A549 (cell line): ENCODE measurements around the gene SART3. TPM values are rescaled to one million over a fixed set of nuclear protein-coding genes. Genes with fewer than 3 reads are reported as not detected.

Experiments
- ATAC-seq, 2 experiments: fragments of 200-7000 bp in 1 of 2; fragments of >200 bp in 1 of 2; cut with Nextera tagmentation in 1 of 2; cut with Tn5 transposase in 1 of 2; 3 replicates each; pipeline versions ENCODE4 v1.8.0 to v1.9.1; 2018 to 2020; ENCODE audit warnings: mild to moderate bottlenecking in 1 of 2, moderate library complexity in 1 of 2
- CTCF ChIA-PET: fragments of 300-600 bp; sonication (Branson Sonifier 250); formaldehyde crosslinking; extraction: SDS; loops from one replicate; lab custom pipeline; 2021; ENCODE audit warnings: antibody characterized with exemption, inconsistent platforms; lab: Yijun Ruan, JAX
- POLR2A ChIA-PET: fragments of 350-600 bp; formaldehyde crosslinking; extraction: SDS; loops from one replicate; lab custom pipeline; 2021; ENCODE audit warnings: antibody characterized with exemption, inconsistent platforms; lab: Yijun Ruan, JAX
- DNase-seq, 2 experiments: peaks; one replicate each; pipeline versions ENCODE4 v3.0.0 to v3.0.0-alpha.2; 2011 to 2016; ENCODE audit warnings: low read depth in 1 of 2, low spot score in 1 of 2
- FAIRE-seq: peaks from 2 replicates; lab custom pipeline; 2011; peaks lifted over from hg19 to GRCh38; lab: Jason Lieb, UNC
- H3K27ac ChIP-seq, 2 experiments: fragments of >200 bp; sonication (Bioruptor Twin); formaldehyde crosslinking; 3 replicates each; pipeline ENCODE4 v1.5.1; 2016 to 2017
- H3K4me1 ChIP-seq: fragments of >200 bp; sonication (Bioruptor Twin); formaldehyde crosslinking; 3 replicates; pipeline ENCODE4 v1.6.1; 2016
- H3K4me2 ChIP-seq: fragments of >200 bp; sonication (Bioruptor Twin); formaldehyde crosslinking; 3 replicates; pipeline ENCODE4 v1.6.1; 2016
- H3K4me3 ChIP-seq: fragments of >200 bp; sonication (Bioruptor Twin); formaldehyde crosslinking; 3 replicates; pipeline ENCODE4 v1.5.1; 2016
- H3K9me3 ChIP-seq: fragments of >200 bp; sonication (Bioruptor Twin); formaldehyde crosslinking; 3 replicates; pipeline ENCODE4 v1.6.1; 2016
- BHLHE40 ChIP-seq: IDR thresholded peaks from 2 replicates; pipeline ENCODE4 v1.6.1; 2012; ENCODE audit warnings: low read depth, low read length, inconsistent platforms
- CBX2 ChIP-seq: fragments of 200-600 bp; sonication (generic); IDR thresholded peaks from 2 replicates; pipeline ENCODE4 v1.6.1; 2016; ENCODE audit warnings: low read depth, mild to moderate bottlenecking, borderline replicate concordance
- CHD2 ChIP-seq: fragments of 150-350 bp; IDR thresholded peaks from 2 replicates; pipeline ENCODE4 v1.6.1; 2014; ENCODE audit warnings: low read length; ENCODE audit not compliant: partially characterized antibody
- CHD4 ChIP-seq: fragments of 200-600 bp; sonication (generic); IDR thresholded peaks from 2 replicates; pipeline ENCODE4 v1.6.1; 2016; ENCODE audit warnings: antibody characterized with exemption, mild to moderate bottlenecking, borderline replicate concordance
- GATA3 ChIP-seq: IDR thresholded peaks from 2 replicates; pipeline ENCODE4 v1.6.1; 2012; ENCODE audit warnings: borderline replicate concordance
- JUN ChIP-seq, 2 experiments: fragments of >200 bp; sonication (Bioruptor Twin); formaldehyde crosslinking; IDR thresholded peaks; 2 replicates in 1 of 2; 3 replicates in 1 of 2; pipeline ENCODE4 v1.6.1; 2016 to 2017
- KDM5A ChIP-seq: fragments of 200-600 bp; sonication (generic); IDR thresholded peaks from 2 replicates; pipeline ENCODE4 v1.6.1; 2016; ENCODE audit warnings: antibody characterized with exemption, mild to moderate bottlenecking
- MAZ ChIP-seq: fragments of 150-350 bp; IDR thresholded peaks from 2 replicates; pipeline ENCODE4 v1.6.1; 2014; ENCODE audit warnings: antibody characterized with exemption, low read depth, low read length, borderline replicate concordance
- PHF8 ChIP-seq: fragments of 200-600 bp; sonication (generic); IDR thresholded peaks from 2 replicates; pipeline ENCODE4 v1.6.1; 2016; ENCODE audit warnings: low read depth, mild to moderate bottlenecking, antibody characterized with exemption, moderate library complexity, borderline replicate concordance
- POLR2A ChIP-seq: IDR thresholded peaks from 2 replicates; pipeline ENCODE4 v1.6.1; 2012; ENCODE audit warnings: mild to moderate bottlenecking, low read length
- POLR2AphosphoS2 ChIP-seq: conservative IDR thresholded peaks from 2 replicates; pipeline ENCODE4 v1.6.1; 2012; ENCODE audit warnings: low read length, improper control_type of control experiment, inconsistent platforms
- RAD21 ChIP-seq, 2 experiments: fragments of >200 bp in 1 of 2; sonication (Bioruptor Twin) in 1 of 2; formaldehyde crosslinking in 1 of 2; IDR thresholded peaks in 1 of 2; conservative IDR thresholded peaks in 1 of 2; 2 replicates in 1 of 2; 3 replicates in 1 of 2; pipeline ENCODE4 v1.6.1; 2012 to 2018; ENCODE audit warnings: inconsistent platforms in 1 of 2
- SMC3 ChIP-seq: fragments of >200 bp; sonication (Bioruptor Twin); formaldehyde crosslinking; IDR thresholded peaks from 3 replicates; pipeline ENCODE4 v1.6.1; 2018; ENCODE audit warnings: inconsistent platforms
- SREBF2 ChIP-seq: fragments of 450-650 bp; IDR thresholded peaks from 2 replicates; pipeline ENCODE4 v1.6.1; 2014; ENCODE audit warnings: mild to moderate bottlenecking, moderate library complexity
- TFCP2L1 ChIP-seq: fragments of 250-450 bp; sonication (Bioruptor Pico); IDR thresholded peaks from 2 replicates; pipeline ENCODE4 v1.5.0; 2021; ENCODE audit warnings: mild to moderate bottlenecking
- ZC3H11A ChIP-seq: fragments of 450-650 bp; IDR thresholded peaks from 2 replicates; pipeline ENCODE4 v1.6.1; 2014; ENCODE audit warnings: antibody characterized with exemption, mild to moderate bottlenecking
- ZSCAN20 ChIP-seq: fragments of 250-450 bp; sonication (Bioruptor Pico); IDR thresholded peaks from 2 replicates; pipeline ENCODE4 v1.8.0; 2022; ENCODE audit warnings: mild to moderate bottlenecking, moderate library complexity
- WGBS: methylation state at CpG from one replicate; pipeline ENCODE4 v1.1.6; 2017; ENCODE audit errors: missing lambda C conversion rate; 5-methylcytosine and 5-hydroxymethylcytosine counted together
- polyA plus RNA-seq, 4 experiments: library from polyadenylated mRNA; depleted of rRNA in 3 of 4; stranded (reverse); fragments of >200 nt; fragmentation: RNase III in 1 of 4; extraction: RNeasy Plus Mini Kit Qiagen cat#74134 plus additional on column Dnase treatment in 1 of 4; gene quantifications; 2 replicates in 3 of 4; 3 replicates in 1 of 4; pipeline ENCODE4 v1.2.3, GENCODE V29; 2011 to 2017
- TF ChIP-seq, protein P1 (sequence below): fragments of >200 bp; sonication (Bioruptor Twin); formaldehyde crosslinking; IDR thresholded peaks from 3 replicates; pipeline ENCODE4 v1.5.1; 2016
- TF ChIP-seq, protein P2 (sequence below): fragments of >200 bp; sonication (Bioruptor Twin); formaldehyde crosslinking; IDR thresholded peaks from 3 replicates; pipeline ENCODE4 v1.6.1; 2016
- TF ChIP-seq, protein P3 (sequence below): IDR thresholded peaks from 2 replicates; pipeline ENCODE4 v1.6.1; 2012

SART3 gene
- polyA plus RNA-seq, 2 of the 4 experiments (the other 2 are of a cell fraction): 52.7 to 77.2 TPM

DNA sequence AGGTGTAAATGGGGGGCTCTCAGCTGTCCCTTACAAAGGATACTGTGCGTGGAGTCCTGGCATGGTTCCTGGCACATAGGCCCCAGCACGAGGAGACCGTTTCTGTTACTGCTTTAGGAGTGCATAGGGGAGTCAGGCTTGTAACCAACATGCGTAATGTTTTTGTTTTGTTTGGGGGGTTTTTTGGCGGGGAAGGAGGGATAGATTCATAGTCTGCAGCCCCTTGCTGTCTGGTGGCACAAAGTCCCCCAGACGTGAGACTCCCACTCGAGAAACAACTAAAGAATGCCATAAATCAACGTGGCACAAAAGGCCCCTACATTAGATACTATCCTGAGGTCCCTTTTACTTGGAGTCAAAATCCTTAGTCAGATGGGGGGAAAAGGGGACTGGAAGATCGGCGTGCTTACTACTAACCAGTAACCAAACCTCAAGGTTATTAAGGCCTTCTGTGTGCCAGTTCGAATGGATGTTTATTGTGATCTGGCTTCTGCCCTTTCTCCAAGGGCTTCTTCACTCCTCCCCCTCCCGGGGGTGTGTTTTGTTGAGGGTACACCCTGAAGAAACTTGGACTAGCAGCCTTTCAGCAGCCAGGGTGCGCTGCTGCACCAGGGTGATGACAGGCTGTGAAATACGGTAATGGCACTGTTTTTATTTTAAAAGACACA, 2.3 kb upstream of the SART3 start:
- 4% methylated on average over 14 of the region's 14 CpGs for WGBS
- TF ChIP-seq CHD4 (no peak), SMC3 (peak; percentile 94), TFCP2L1 (CRISPR knock-in tag) (no peak), MAZ (0 out of 2 replicates have a peak, but pooled peaks have one; percentile 35), KDM5A (peak; percentile 55; the same call in 1 of the 2 replicates), CHD2 (peak; percentile 30), RAD21 (conservative IDR thresholded peaks at IDR 0.05 in 1 of 2, IDR thresholded peaks at IDR 0.05 in 1 of 2) (peak; percentile 91 to 95)
- TF ChIP-seq, protein P1, sequence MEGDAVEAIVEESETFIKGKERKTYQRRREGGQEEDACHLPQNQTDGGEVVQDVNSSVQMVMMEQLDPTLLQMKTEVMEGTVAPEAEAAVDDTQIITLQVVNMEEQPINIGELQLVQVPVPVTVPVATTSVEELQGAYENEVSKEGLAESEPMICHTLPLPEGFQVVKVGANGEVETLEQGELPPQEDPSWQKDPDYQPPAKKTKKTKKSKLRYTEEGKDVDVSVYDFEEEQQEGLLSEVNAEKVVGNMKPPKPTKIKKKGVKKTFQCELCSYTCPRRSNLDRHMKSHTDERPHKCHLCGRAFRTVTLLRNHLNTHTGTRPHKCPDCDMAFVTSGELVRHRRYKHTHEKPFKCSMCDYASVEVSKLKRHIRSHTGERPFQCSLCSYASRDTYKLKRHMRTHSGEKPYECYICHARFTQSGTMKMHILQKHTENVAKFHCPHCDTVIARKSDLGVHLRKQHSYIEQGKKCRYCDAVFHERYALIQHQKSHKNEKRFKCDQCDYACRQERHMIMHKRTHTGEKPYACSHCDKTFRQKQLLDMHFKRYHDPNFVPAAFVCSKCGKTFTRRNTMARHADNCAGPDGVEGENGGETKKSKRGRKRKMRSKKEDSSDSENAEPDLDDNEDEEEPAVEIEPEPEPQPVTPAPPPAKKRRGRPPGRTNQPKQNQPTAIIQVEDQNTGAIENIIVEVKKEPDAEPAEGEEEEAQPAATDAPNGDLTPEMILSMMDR: peak; percentile 97
- peak overlapping the region; percentile 82 for H3K4me3 ChIP-seq
- ChIA-PET POLR2A (interaction anchor here (1.2 to 1.6 kb wide), 3 partner anchors 55 to 57 kb away, joined by 3 to 11 read pairs (median 3); no protein-coding TSS in a partner anchor), CTCF (interaction anchor here (0.8 to 22.8 kb wide), 23 partner anchors 10 to 533 kb away, joined by 3 to 533 read pairs (median 4); no protein-coding TSS in a partner anchor)
- FAIRE-seq (no peak), ATAC-seq (peak; percentile 63 to 74), DNase-seq (peak; percentile 89 to 97)
- peak overlapping the region; percentile 91 to 95 for H3K27ac ChIP-seq
- peaks cover 36% of the 10 kb centered on the region for H3K4me1 ChIP-seq
- H3K9me3 ChIP-seq: no peaks in the 10 kb centered on the region
- H3K4me2 ChIP-seq: peak overlapping the region; percentile 83

DNA sequence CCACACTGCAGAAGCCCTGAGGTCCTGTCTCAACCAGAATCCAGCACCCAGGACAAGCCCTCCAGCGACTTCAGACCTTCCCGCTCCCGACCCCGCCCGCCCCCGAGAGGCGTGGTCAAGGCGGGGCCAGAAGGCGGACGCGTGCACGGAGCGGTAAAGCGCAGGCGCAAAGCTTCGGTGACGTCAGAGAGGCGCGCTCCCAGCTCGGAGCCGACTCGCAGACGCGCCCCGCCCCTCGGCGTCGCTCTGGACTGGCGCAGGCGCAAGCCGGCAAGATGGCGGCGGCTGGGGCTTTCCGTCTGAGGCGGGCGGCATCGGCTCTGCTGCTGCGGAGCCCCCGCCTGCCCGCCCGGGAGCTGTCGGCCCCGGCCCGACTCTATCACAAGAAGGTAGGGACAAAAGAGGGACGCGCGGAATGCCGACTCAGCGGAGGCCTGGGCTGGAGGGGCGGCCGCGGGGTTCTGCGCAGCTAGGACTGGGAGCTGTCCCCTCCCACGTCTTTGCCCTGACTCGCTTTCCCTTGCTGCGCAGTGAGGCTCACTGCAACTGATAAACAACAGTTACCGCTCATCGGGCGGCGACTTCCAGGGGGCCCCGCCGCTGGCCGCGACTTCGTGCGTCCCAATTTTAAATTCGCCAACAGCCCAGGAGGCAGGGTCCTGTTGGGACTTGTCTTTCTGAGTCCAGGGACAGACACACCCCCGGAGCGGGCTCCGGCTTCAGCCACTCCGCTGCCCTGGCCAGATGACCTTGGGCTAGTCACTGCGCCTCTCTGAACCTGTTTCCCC, 1.6 kb upstream of the SART3 start, which contains the start of gene ISCU:
ISCU (plus strand) TSS at position 249 of the 788 bp plus-strand sequence; CDS start at position 276, 27 bp downstream.
- peak within 1 kb of the TSS; percentile 89 for H3K4me2 ChIP-seq
- H3K4me1 ChIP-seq: peaks cover 37% of the 10 kb centered on the region
- TF ChIP-seq MAZ (0 out of 2 replicates have a peak, but pooled peaks have one; percentile 64), JUN (IDR thresholded peaks at IDR 0.05) (peak; percentile 49 to 85), ZC3H11A (no peak), POLR2A (peak; percentile 97), SREBF2 (no peak), GATA3 (0 out of 2 replicates have a peak, but pooled peaks have one; percentile 10), KDM5A (peak; percentile 91), POLR2AphosphoS2 (no peak), CBX2 (no peak), PHF8 (peak; percentile 99), BHLHE40 (0 out of 2 replicates have a peak, but pooled peaks have one; percentile 47), ZSCAN20 (CRISPR knock-in tag) (no peak)
- TF ChIP-seq, protein P2, sequence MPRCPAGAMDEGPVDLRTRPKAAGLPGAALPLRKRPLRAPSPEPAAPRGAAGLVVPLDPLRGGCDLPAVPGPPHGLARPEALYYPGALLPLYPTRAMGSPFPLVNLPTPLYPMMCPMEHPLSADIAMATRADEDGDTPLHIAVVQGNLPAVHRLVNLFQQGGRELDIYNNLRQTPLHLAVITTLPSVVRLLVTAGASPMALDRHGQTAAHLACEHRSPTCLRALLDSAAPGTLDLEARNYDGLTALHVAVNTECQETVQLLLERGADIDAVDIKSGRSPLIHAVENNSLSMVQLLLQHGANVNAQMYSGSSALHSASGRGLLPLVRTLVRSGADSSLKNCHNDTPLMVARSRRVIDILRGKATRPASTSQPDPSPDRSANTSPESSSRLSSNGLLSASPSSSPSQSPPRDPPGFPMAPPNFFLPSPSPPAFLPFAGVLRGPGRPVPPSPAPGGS: peak; percentile 47; the same call in 1 of the 3 replicates
- TF ChIP-seq, protein P3, sequence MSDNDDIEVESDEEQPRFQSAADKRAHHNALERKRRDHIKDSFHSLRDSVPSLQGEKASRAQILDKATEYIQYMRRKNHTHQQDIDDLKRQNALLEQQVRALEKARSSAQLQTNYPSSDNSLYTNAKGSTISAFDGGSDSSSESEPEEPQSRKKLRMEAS: peak; percentile 69
- ChIA-PET CTCF (interaction anchor here (0.8 to 22.8 kb wide), 9 partner anchors 26 to 534 kb away, joined by 3 to 533 read pairs (median 3); partner anchors contain the start of gene ALKBH2), POLR2A (interaction anchor here (0.6 to 1.9 kb wide), 11 partner anchors 8 to 866 kb away, joined by 3 to 11 read pairs (median 4); no protein-coding TSS in a partner anchor)
- peak within 1 kb of the TSS; percentile 82 for H3K4me3 ChIP-seq
- DNase-seq (peak; percentile 93 to 99), ATAC-seq (peak; percentile 72 to 87), FAIRE-seq (no peak)
- H3K27ac ChIP-seq: peak within 1 kb of the TSS; percentile 91 to 95
- no peaks in the 10 kb centered on the region for H3K9me3 ChIP-seq
- 0% methylated on average over 38 of the region's 72 CpGs for WGBS
